HepG2 (cell line): Measurements from ENCODE around the gene PAQR5. TPM values are rescaled to one million over a fixed set of nuclear protein-coding genes. Genes with fewer than 3 reads are reported as not detected.
A peak's percentile ranks its signal among the peaks of the same experiment; 100 is the strongest.

Experiments
- ATAC-seq: fragments of 200-7000 bp; cut with Tn5 transposase; 3 replicates; pipeline ENCODE4 v1.9.1; 2020; ENCODE audit warnings: mild to moderate bottlenecking, moderate library complexity
- BruUV-seq: library from RNA; stranded (reverse); fragments of 400-500 nt; replicated peaks from 2 replicates; lab custom pipeline; 2021; lab: Mats Ljungman, UMichigan
- CTCF ChIA-PET: fragments of 300-600 bp; formaldehyde crosslinking; extraction: SDS; loops from one replicate; lab custom pipeline; 2021; ENCODE audit warnings: low total read pairs, inconsistent platforms, low intra/inter-chr PET ratio; lab: Yijun Ruan, JAX
- POLR2A ChIA-PET: fragments of 350-600 bp; sonication (Branson Sonifier 250); formaldehyde crosslinking; loops from one replicate; lab custom pipeline; 2020; ENCODE audit warnings: antibody characterized with exemption, inconsistent platforms; lab: Yijun Ruan, JAX
- DNase-seq: peaks from one replicate; pipeline ENCODE4 v3.0.0-alpha.2; 2015; ENCODE audit warnings: low spot score
- FAIRE-seq: peaks from 3 replicates; lab custom pipeline; 2011; peaks lifted over from hg19 to GRCh38; lab: Jason Lieb, UNC
- H2AFZ ChIP-seq: one replicate; pipeline ENCODE4 v1.6.1; 2011; ENCODE audit warnings: low read length, inconsistent platforms
- H3K27ac ChIP-seq: fragments of 300-600 bp; 3 replicates; pipeline ENCODE4 v1.8.0; 2011; ENCODE audit warnings: mixed run types, mild to moderate bottlenecking, mixed read lengths, low read length, inconsistent platforms; ENCODE audit not compliant: insufficient read depth; ENCODE audit errors: extremely low read length
- H3K27me3 ChIP-seq, 2 experiments: fragments of 200-600 bp in 1 of 2; 2 replicates in 1 of 2; 3 replicates in 1 of 2; pipeline versions ENCODE4 v1.6.0 to v1.8.0; 2011; ENCODE audit warnings: low read length in 2 of 2, mild to moderate bottlenecking in 2 of 2, moderate library complexity in 2 of 2, inconsistent platforms in 1 of 2; ENCODE audit not compliant: insufficient read depth in 2 of 2, control insufficient read depth in 1 of 2
- H3K36me3 ChIP-seq, 2 experiments: fragments of 200-600 bp in 1 of 2; replicated peaks in 1 of 2; 2 replicates in 1 of 2; 3 replicates in 1 of 2; pipeline versions ENCODE4 v1.5.1 to v1.8.0; 2011; ENCODE audit warnings: low read length in 2 of 2, inconsistent platforms in 1 of 2; ENCODE audit not compliant: insufficient read depth in 2 of 2, control insufficient read depth in 1 of 2
- H3K4me1 ChIP-seq: 2 replicates; pipeline ENCODE4 v1.5.1; 2012; ENCODE audit warnings: low read length, inconsistent platforms; ENCODE audit not compliant: insufficient read depth
- H3K4me2 ChIP-seq: 2 replicates; pipeline ENCODE4 v1.6.0; 2011; ENCODE audit warnings: low read depth, low read length, inconsistent platforms
- H3K4me3 ChIP-seq, 3 experiments: fragments of 200-600 bp in 1 of 3; sonication (generic), shearing (Covaris generic) in 1 of 3; replicated peaks in 1 of 3; 2 replicates each; pipeline ENCODE4 v1.5.1; 2011 to 2016; ENCODE audit warnings: low read length in 3 of 3, inconsistent platforms in 2 of 3, low read depth in 2 of 3, mild to moderate bottlenecking in 2 of 3, control low read depth in 1 of 3, mixed read lengths in 1 of 3; ENCODE audit not compliant: insufficient read depth in 1 of 3
- H3K79me2 ChIP-seq: one replicate; pipeline ENCODE4 v1.6.1; 2011; ENCODE audit warnings: low read length, inconsistent platforms; ENCODE audit not compliant: insufficient read depth
- H3K9ac ChIP-seq: 2 replicates; pipeline ENCODE4 v1.6.0; 2011; ENCODE audit warnings: mild to moderate bottlenecking, low read depth, low read length, inconsistent platforms; ENCODE audit not compliant: insufficient read depth
- H3K9me3 ChIP-seq: 2 replicates; pipeline ENCODE4 v1.5.1; 2012; ENCODE audit warnings: mild to moderate bottlenecking, low read length
- H4K20me1 ChIP-seq: 2 replicates; pipeline ENCODE4 v1.6.0; 2011; ENCODE audit warnings: inconsistent platforms, mild to moderate bottlenecking, low read length, moderate library complexity; ENCODE audit not compliant: insufficient read depth
- CBX1 ChIP-seq: IDR thresholded peaks from one replicate; pipeline ENCODE4 v1.6.1; 2016; ENCODE audit warnings: antibody characterized with exemption, low read depth
- HMGA1 ChIP-seq: sonication (generic); formaldehyde crosslinking; conservative IDR thresholded peaks from 2 replicates; pipeline ENCODE4 v1.4.0; 2020; ENCODE audit warnings: missing genetic modification reagents
- HMGXB3 ChIP-seq: sonication (generic); formaldehyde crosslinking; IDR thresholded peaks from 2 replicates; pipeline ENCODE4 v1.4.0; 2020; ENCODE audit warnings: missing genetic modification reagents, borderline replicate concordance
- KDM3A ChIP-seq: IDR thresholded peaks from 2 replicates; pipeline ENCODE4 v1.6.1; 2018; ENCODE audit warnings: low read depth, missing compliant biosample characterization
- MAZ ChIP-seq, 2 experiments: sonication (generic) in 1 of 2; formaldehyde crosslinking in 1 of 2; IDR thresholded peaks; 2 replicates each; pipeline versions ENCODE4 v1.5.0 to v1.6.1; 2012 to 2020; ENCODE audit warnings: low read depth in 2 of 2, mild to moderate bottlenecking in 2 of 2, borderline replicate concordance in 1 of 2, improper control_type of control experiment in 1 of 2, low read length in 1 of 2, missing genetic modification reagents in 1 of 2, moderate library complexity in 1 of 2
- MLX ChIP-seq: IDR thresholded peaks from 2 replicates; pipeline ENCODE4 v1.6.1; 2016
- RBM39 ChIP-seq: fragments of 200-400 bp; formaldehyde crosslinking; IDR thresholded peaks from one replicate; pipeline ENCODE4 v1.6.1; 2018; ENCODE audit warnings: antibody characterized with exemption, mild to moderate bottlenecking, low read depth, low read length; ENCODE audit not compliant: poor library complexity, severe bottlenecking
- SIN3B ChIP-seq: fragments of 150-350 bp; IDR thresholded peaks from 2 replicates; pipeline ENCODE4 v1.6.1; 2014; ENCODE audit warnings: low read length
- SSRP1 ChIP-seq: IDR thresholded peaks from 2 replicates; pipeline ENCODE4 v1.6.1; 2016; ENCODE audit warnings: control low read depth
- ZNF570 ChIP-seq: sonication (generic); formaldehyde crosslinking; IDR thresholded peaks from 2 replicates; pipeline ENCODE4 v1.4.0; 2020; ENCODE audit warnings: mild to moderate bottlenecking, missing genetic modification reagents, borderline replicate concordance
- ZNF615 ChIP-seq: sonication (generic); formaldehyde crosslinking; IDR thresholded peaks from 2 replicates; pipeline ENCODE4 v1.5.0; 2020; ENCODE audit warnings: mild to moderate bottlenecking, missing genetic modification reagents, borderline replicate concordance
- ZNF772 ChIP-seq: sonication (generic); formaldehyde crosslinking; IDR thresholded peaks from 2 replicates; pipeline ENCODE4 v1.5.0; 2020; ENCODE audit warnings: mild to moderate bottlenecking, missing genetic modification reagents
- WGBS: methylation state at CpG from one replicate; pipeline ENCODE4 v1.1.6; 2017; ENCODE audit warnings: low lambda C conversion rate; 5-methylcytosine and 5-hydroxymethylcytosine counted together
- in situ Hi-C: cut with HindIII; loops from 2 replicates; pipeline ENCODE4 v1.10.0; 2017; ENCODE audit warnings: low pct_unique_long_range_greater_than_20kb; ENCODE audit not compliant: extremely low pct_ligation_motif_present
- intact Hi-C: fragments of 100-400 bp; cut with micrococcal nuclease; formaldehyde crosslinking; loops from one replicate; pipeline ENCODE4 v1.10.0; 2022; ENCODE audit not compliant: unreplicated experiment
- polyA plus RNA-seq, 8 experiments: library from polyadenylated mRNA; depleted of rRNA in 3 of 8; stranded (reverse) in 7 of 8; unstranded in 1 of 8; fragments of >200 nt; fragmentation: Illumina TruSeq in 4 of 8; extraction: Trizol in 4 of 8; gene quantifications; 2 replicates each; pipeline versions ENCODE4 v1.2.1 to v1.2.3, GENCODE V29; 2011 to 2016; ENCODE audit warnings: low read depth in 4 of 8, missing spikeins in 1 of 8, mixed read lengths in 1 of 8; ENCODE audit not compliant: insufficient read depth in 1 of 8
- total RNA-seq, 5 experiments: library from RNA; depleted of rRNA; stranded (reverse); fragments of >200 nt; fragmentation: Illumina TruSeq; extraction: Trizol; gene quantifications; 2 replicates each; pipeline ENCODE4 v1.2.3, GENCODE V29; 2016; ENCODE audit warnings: low read depth in 1 of 5
- TF ChIP-seq, protein P1 (sequence below): sonication (generic); formaldehyde crosslinking; IDR thresholded peaks from 2 replicates; pipeline ENCODE4 v1.4.0; 2020; ENCODE audit warnings: mild to moderate bottlenecking, missing genetic modification reagents

The PAQR5 gene
- total and polyA plus RNA-seq, 2 of the 13 experiments (the other 11 are each of a cell fraction or from before 2014, with no cell fraction given) = 0.53 to 1.3 TPM

DNA sequence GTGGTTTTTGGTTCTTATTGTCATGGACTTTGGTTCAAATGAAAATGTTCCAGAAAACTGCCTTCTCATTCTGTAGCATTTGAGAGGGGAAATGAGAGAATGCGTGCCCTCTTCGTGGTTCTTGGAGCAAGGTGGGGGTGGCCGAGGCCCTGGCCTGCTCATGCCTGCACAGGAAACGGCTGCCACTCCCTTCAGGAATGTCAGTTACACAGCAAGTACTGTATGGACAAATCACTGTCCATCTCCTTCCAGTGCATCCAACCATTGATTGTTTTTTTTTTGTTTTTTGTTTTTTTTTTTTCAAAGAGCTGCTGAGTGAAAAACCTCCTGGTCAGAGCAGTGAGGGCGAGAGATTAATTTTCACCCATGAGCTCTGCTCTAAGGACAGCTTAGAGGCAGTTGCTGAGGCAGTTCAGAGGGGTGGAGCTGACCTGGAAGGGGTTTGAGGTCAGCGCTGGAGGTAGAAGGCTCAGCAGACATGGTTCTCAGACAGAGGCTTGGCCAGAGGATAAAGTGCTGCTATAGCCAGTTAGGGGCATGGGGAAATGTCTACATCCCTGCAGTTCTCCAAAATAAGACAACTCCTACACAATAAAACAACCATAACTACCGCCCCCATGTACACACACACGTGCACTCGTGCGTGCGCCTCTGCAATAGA lies 95.2 kb downstream of the PAQR5 start (continued):
- TF ChIP-seq KDM3A (CRISPR knock-in tag) = no peak
- TF ChIP-seq CBX1 = no peak
- TF ChIP-seq HMGXB3 (CRISPR knock-in tag) = no peak
- no peak for TF ChIP-seq ZNF570 (CRISPR knock-in tag)

- intact Hi-C loops (loop anchor here (1.0 to 10.0 kb wide), 4 partner anchors 36 to 1342 kb away; partner anchors contain the start of genes GLCE and PIAS1), in situ Hi-C loops (loop anchor here (5.0 kb wide), 1 partner anchor 337 kb away; no protein-coding TSS in a partner anchor)
- no TSS peak for BruUV-seq
- TF ChIP-seq RBM39 (peak; percentile 70), MAZ (IDR thresholded peaks at IDR 0.05; ENCODE audit: borderline replicate concordance, low read depth, low read length) (no peak), MAZ (CRISPR knock-in tag; IDR thresholded peaks at IDR 0.05; ENCODE audit: low read depth) (0 out of 2 replicates have a peak, but pooled peaks have one; percentile 36), SSRP1 (CRISPR knock-in tag) (no peak), MLX (CRISPR knock-in tag) (no peak), ZNF772 (CRISPR knock-in tag) (0 out of 2 replicates have a peak, but pooled peaks have one; percentile 30), ZNF615 (no peak), HMGA1 (CRISPR knock-in tag) (no peak), SIN3B (no peak)
- TF ChIP-seq, protein P1, sequence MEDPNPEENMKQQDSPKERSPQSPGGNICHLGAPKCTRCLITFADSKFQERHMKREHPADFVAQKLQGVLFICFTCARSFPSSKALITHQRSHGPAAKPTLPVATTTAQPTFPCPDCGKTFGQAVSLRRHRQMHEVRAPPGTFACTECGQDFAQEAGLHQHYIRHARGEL (CRISPR knock-in tag) = no peak
Measured at GRCh38 chr15:69394556-69395282, 96.0 kb downstream of the PAQR5 start.

More at GRCh38 chr15:69394556-69395282, 96.0 kb downstream of the PAQR5 start:
- H4K20me1 ChIP-seq = no peaks in the 10 kb centered on the region
- H3K27me3 ChIP-seq = peaks cover 2 to 22% of the 10 kb centered on the region in 2 experiments; a peak in 4 of 5 replicates
- no peak overlapping the region; a peak in 1 of 6 replicates for H3K4me3 ChIP-seq
- no peak overlapping the region for H3K9ac ChIP-seq
- no peaks in the 10 kb centered on the region for H3K79me2 ChIP-seq
- DNase-seq (peak; percentile 31), FAIRE-seq (peak; percentile 18), ATAC-seq (peak; percentile 92)
- H3K36me3 ChIP-seq = no peaks in the 10 kb centered on the region
- peak overlapping the region; percentile 43 for H3K4me2 ChIP-seq
- ChIA-PET POLR2A (no interaction called here), CTCF (interaction anchor here (1.4 to 2.8 kb wide), 3 partner anchors 129 to 349 kb away, joined by 4 to 34 read pairs (median 4); no protein-coding TSS in a partner anchor)
- 23% methylated on average over 31 of the region's 36 CpGs for WGBS
- H2AFZ ChIP-seq = no peak overlapping the region
- no peak overlapping the region for H3K27ac ChIP-seq
- peaks cover 26% of the 10 kb centered on the region for H3K4me1 ChIP-seq
- no peaks in the 10 kb centered on the region for H3K9me3 ChIP-seq
